Gastrocnemius medialis (tissue), 4 donors: ENCODE measurements around the gene HK2. TPM values are rescaled to one million over a fixed set of nuclear protein-coding genes. Genes with fewer than 3 reads are reported as not detected.
A peak's percentile ranks its signal among the peaks of the same experiment; 100 is the strongest.

Source experiments
- ATAC-seq, 2 donors: fragments of 150-250 bp; one replicate each; pipeline ENCODE4 v1.9.1; 2016
- DNase-seq, 2 donors: peaks; one replicate each; pipeline ENCODE4 v3.0.0-alpha.2; 2019
- H3K27ac ChIP-seq, 4 donors: fragments of 200-600 bp; sonication (generic); 1 replicate in 1 of 4; 2 replicates in 3 of 4; pipeline ENCODE4 v1.5.1; 2016 to 2018; ENCODE audit warnings: mild to moderate bottlenecking in 2 of 4, moderate library complexity in 1 of 4
- H3K27me3 ChIP-seq, 3 donors: fragments of 200-600 bp; sonication (generic) in 2 of 3; 1 replicate in 1 of 3; 2 replicates in 2 of 3; pipeline versions ENCODE4 v1.5.1 to v1.6.0; 2016 to 2019; ENCODE audit warnings: mild to moderate bottlenecking in 1 of 3, moderate library complexity in 1 of 3
- H3K36me3 ChIP-seq, 2 donors: fragments of 200-600 bp; sonication (generic) in 1 of 2; one replicate each; pipeline ENCODE4 v1.5.1; 2017 to 2018
- H3K4me1 ChIP-seq, 2 donors: fragments of 200-600 bp; sonication (generic) in 1 of 2; one replicate each; pipeline ENCODE4 v1.5.1; 2016 to 2017; ENCODE audit warnings: mild to moderate bottlenecking in 2 of 2
- H3K4me3 ChIP-seq, 4 donors: fragments of 200-600 bp; sonication (generic) in 3 of 4; 1 replicate in 1 of 4; 2 replicates in 3 of 4; pipeline ENCODE4 v1.5.1; 2016 to 2019; ENCODE audit warnings: mild to moderate bottlenecking in 2 of 4
- H3K9me3 ChIP-seq, 3 donors: fragments of 200-600 bp; sonication (generic) in 2 of 3; 1 replicate in 1 of 3; 2 replicates in 2 of 3; pipeline ENCODE4 v1.5.1; 2016 to 2019
- CTCF ChIP-seq, 5 experiments: fragments of 450-650 bp in 3 of 5; fragments of 200-600 bp in 2 of 5; sonication (generic) in 2 of 5; IDR thresholded peaks in 4 of 5; conservative IDR thresholded peaks in 1 of 5; 1 replicate in 4 of 5; 2 replicates in 1 of 5; pipeline ENCODE4 v1.5.1; 2016 to 2019; ENCODE audit warnings: antibody characterized with exemption in 5 of 5, mild to moderate bottlenecking in 3 of 5, moderate library complexity in 3 of 5
- POLR2A ChIP-seq, 2 donors: fragments of 450-650 bp; IDR thresholded peaks; one replicate each; pipeline ENCODE4 v1.6.1; 2017; ENCODE audit warnings: antibody characterized with exemption in 2 of 2, mild to moderate bottlenecking in 2 of 2, moderate library complexity in 2 of 2
- in situ Hi-C, 4 donors: fragments of 200-750 bp; cut with MboI; loops; one replicate each; pipeline versions ENCODE4 v1.15.0 to v1.8.0; 2017; ENCODE audit warnings: low sequenced_read_pairs in 4 of 4
- intact Hi-C: fragments of 100-400 bp; cut with DNase I; formaldehyde crosslinking; loops from one replicate; pipeline ENCODE4 v1.15.1; 2023; ENCODE audit warnings: low total_unique reads
- total RNA-seq, 4 donors: library from RNA; depleted of rRNA; stranded (reverse); fragments of >200 nt; gene quantifications; one replicate each; pipeline versions ENCODE4 v1.1.0 to v1.2.3, GENCODE V29; 2016

Gene HK2
- total RNA-seq, 4 donors from 2014 or later, result 18.1 to 57.6 (median 42.1) TPM

- in situ Hi-C loops, result no loop called here
- H3K27me3 ChIP-seq, result no peaks in the 10 kb centered on the region
- H3K27ac ChIP-seq, result peak overlapping the region in 2 of 4 donors; percentile 36 to 55
- TF ChIP-seq CTCF (IDR thresholded peaks at IDR 0.05 in 4 of 5, conservative IDR thresholded peaks at IDR 0.05 in 1 of 5), result no peak
- no peak for TF ChIP-seq POLR2A (IDR thresholded peaks at IDR 0.05)
- DNase-seq, result no peak
- ATAC-seq, result no peak
- H3K4me3 ChIP-seq, result no peak overlapping the region
- peaks cover 0 to 16% of the 10 kb centered on the region in 2 donors for H3K4me1 ChIP-seq
- H3K36me3 ChIP-seq, result no peaks in the 10 kb centered on the region
- intact Hi-C loops, result no loop called here
- H3K9me3 ChIP-seq, result no peaks in the 10 kb centered on the region
These were observed 22.2 kb downstream of the HK2 start for GRCh38 chr2:74856004-74856578.

GRCh38 chr2:74856599-74856998, 22.7 kb downstream of the HK2 start:
- in situ Hi-C loops, result no loop called here
- Histone ChIP-seq H3K27me3 (no peaks in the 10 kb centered on the region), H3K4me1 (peaks cover 3 to 17% of the 10 kb centered on the region in 2 donors), H3K4me3 (no peak overlapping the region), H3K36me3 (no peaks in the 10 kb centered on the region), H3K27ac (peak overlapping the region in 2 of 4 donors; percentile 36 to 55), H3K9me3 (no peaks in the 10 kb centered on the region)
- no peak for ATAC-seq
- DNase-seq, result no peak
- TF ChIP-seq CTCF (IDR thresholded peaks at IDR 0.05 in 4 of 5, conservative IDR thresholded peaks at IDR 0.05 in 1 of 5) (no peak), POLR2A (IDR thresholded peaks at IDR 0.05) (no peak)
- intact Hi-C loops, result no loop called here

- in situ Hi-C loops, result no loop called here
- Histone ChIP-seq H3K36me3 (no peaks in the 10 kb centered on the region), H3K27ac (peak overlapping the region in 2 of 4 donors; percentile 36 to 92), H3K4me1 (peaks cover 4 to 22% of the 10 kb centered on the region in 2 donors), H3K9me3 (no peaks in the 10 kb centered on the region), H3K27me3 (no peaks in the 10 kb centered on the region), H3K4me3 (no peak overlapping the region)
- DNase-seq (no peak), ATAC-seq (no peak)
- intact Hi-C loops, result no loop called here
- TF ChIP-seq CTCF (IDR thresholded peaks at IDR 0.05 in 4 of 5, conservative IDR thresholded peaks at IDR 0.05 in 1 of 5) (no peak), POLR2A (IDR thresholded peaks at IDR 0.05) (no peak)
These were observed 23.3 kb downstream of the HK2 start for GRCh38 chr2:74857215-74857614.

- intact Hi-C loops, result no loop called here
- H3K4me3 ChIP-seq, result no peak overlapping the region
- in situ Hi-C loops, result no loop called here
- H3K36me3 ChIP-seq, result no peaks in the 10 kb centered on the region
- ATAC-seq (no peak), DNase-seq (no peak)
- H3K4me1 ChIP-seq, result peaks cover 9 to 28% of the 10 kb centered on the region in 2 donors
- H3K27me3 ChIP-seq, result no peaks in the 10 kb centered on the region
- no peak for TF ChIP-seq CTCF (IDR thresholded peaks at IDR 0.05 in 4 of 5, conservative IDR thresholded peaks at IDR 0.05 in 1 of 5)
- TF ChIP-seq POLR2A (IDR thresholded peaks at IDR 0.05), result no peak
- H3K27ac ChIP-seq, result peak overlapping the region in 2 of 4 donors; percentile 35 to 92
- no peaks in the 10 kb centered on the region for H3K9me3 ChIP-seq
These were observed 23.8 kb downstream of the HK2 start for GRCh38 chr2:74857725-74858124.

GRCh38 chr2:74858281-74858680, 24.4 kb downstream of the HK2 start:
- no peaks in the 10 kb centered on the region for H3K9me3 ChIP-seq
- no peak overlapping the region for H3K4me3 ChIP-seq
- DNase-seq (no peak), ATAC-seq (no peak)
- intact Hi-C loops, result no loop called here
- H3K4me1 ChIP-seq, result peaks cover 14 to 33% of the 10 kb centered on the region in 2 donors
- no peaks in the 10 kb centered on the region for H3K27me3 ChIP-seq
- in situ Hi-C loops, result no loop called here
- TF ChIP-seq POLR2A (IDR thresholded peaks at IDR 0.05), result no peak
- TF ChIP-seq CTCF (IDR thresholded peaks at IDR 0.05 in 4 of 5, conservative IDR thresholded peaks at IDR 0.05 in 1 of 5), result no peak
- H3K27ac ChIP-seq, result peak overlapping the region in 2 of 4 donors; percentile 75 to 92
- no peaks in the 10 kb centered on the region for H3K36me3 ChIP-seq
